Measurements from ENCODE around the gene TPCN1.

Gene TPCN1

DNA sequence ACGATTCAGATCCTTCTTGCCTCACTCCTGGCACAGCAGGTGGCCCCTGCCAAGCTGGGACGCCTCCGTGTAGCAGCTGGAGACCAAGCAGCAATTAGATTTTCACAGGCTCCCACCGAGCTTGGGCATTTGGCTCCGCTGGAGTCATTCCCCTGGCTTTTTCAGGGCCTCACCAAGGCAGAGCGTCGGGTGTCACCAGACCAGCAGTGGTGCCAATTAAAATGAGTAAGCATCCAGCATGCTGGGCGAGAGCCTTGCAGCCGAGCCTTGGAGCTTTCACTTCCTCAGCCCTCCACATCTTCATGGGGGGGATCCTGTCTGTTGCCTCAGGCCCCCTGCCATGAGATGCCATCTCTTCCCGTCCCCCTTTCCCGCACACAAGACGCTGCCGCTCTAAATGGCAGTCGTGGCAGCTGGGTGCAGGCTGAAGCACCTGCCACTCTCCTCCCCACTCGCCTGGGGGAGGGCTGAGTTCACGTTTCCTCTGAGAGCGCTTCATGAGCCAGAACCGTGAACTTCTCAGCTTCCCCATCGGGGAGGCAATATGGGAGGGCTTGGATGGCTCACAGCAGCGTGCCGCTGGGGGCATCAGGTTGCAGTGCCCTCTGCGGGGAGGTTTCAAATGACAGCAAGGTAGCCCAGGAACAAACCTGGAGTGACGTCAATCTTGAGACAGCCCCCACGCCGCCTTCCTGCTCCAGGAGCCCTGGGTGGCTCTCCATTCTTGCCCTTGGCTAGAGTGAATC, 11.7 kb downstream of the TPCN1 start:
- peak; percentile 13 to 53 (median 37) for DNase-seq
- Histone ChIP-seq H3K9me3 (ENCODE audit: control insufficient read depth, low read length) (no peaks in the 10 kb centered on the region), H3K27me3 (replicated peaks; ENCODE audit: control insufficient read depth, insufficient read depth, low read length, poor library complexity, severe bottlenecking) (no peaks in the 10 kb centered on the region), H3K27ac (ENCODE audit: insufficient read depth, low read length, poor library complexity, severe bottlenecking) (peak overlapping the region; percentile 21), H3K4me3 (ENCODE audit: insufficient read depth, low read depth, low read length, poor library complexity, severe bottlenecking) (peak overlapping the region; percentile 18), H3K36me3 (ENCODE audit: control insufficient read depth, insufficient read depth, low read length) (peaks cover 21% of the 10 kb centered on the region), H3K4me1 (ENCODE audit: control insufficient read depth, insufficient read depth, low read length, poor library complexity, severe bottlenecking) (peaks cover 36% of the 10 kb centered on the region)

DNA sequence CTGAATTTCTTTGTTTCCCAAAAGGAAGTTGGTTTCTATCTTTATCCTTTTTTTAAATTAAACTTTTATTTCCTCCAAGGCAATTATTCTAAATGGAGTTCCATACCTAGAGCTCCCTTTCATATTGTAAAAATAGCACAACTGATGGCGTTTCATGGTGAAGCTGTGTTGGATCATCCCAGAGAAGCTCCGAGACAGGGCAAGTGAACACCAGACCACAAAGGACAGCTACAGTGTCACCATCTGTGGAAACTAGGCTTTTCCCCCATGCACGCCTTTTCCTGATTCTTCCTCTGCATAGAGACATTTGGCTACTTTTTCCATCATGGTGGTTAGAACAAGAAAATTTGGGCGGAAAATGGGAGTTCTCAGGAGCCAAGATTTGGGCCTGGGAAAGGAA, 12.7 kb downstream of the TPCN1 start:
- no peak for DNase-seq

DNA sequence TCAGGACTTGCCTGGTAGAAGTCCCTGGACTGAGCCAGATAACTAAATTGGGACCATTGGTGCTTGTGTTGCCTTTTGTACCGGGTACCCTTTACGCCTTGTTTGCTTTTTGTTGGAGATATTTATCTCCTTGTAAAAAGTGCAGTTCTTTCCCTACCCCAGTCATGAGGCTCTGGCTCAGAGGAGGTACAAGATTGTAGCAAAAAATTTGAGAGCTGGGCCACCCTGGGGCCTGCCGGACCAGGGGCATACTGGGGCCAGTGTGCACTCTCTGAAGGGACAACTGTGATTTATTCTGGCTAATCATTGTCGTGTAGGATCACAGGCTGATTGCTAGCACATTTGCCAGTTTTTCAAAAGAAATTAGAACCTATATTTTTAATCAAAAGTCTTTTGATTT, 13.2 kb downstream of the TPCN1 start:
- DNase-seq, result no peak
- H3K9me3 ChIP-seq (ENCODE audit: control insufficient read depth, low read length), result no peaks in the 10 kb centered on the region
- no peak overlapping the region for H3K27ac ChIP-seq (ENCODE audit: insufficient read depth, low read length, poor library complexity, severe bottlenecking)
- H3K27me3 ChIP-seq (replicated peaks; ENCODE audit: control insufficient read depth, insufficient read depth, low read length, poor library complexity, severe bottlenecking), result no peaks in the 10 kb centered on the region
- peaks cover 21% of the 10 kb centered on the region for H3K36me3 ChIP-seq (ENCODE audit: control insufficient read depth, insufficient read depth, low read length)
- H3K4me3 ChIP-seq (ENCODE audit: insufficient read depth, low read depth, low read length, poor library complexity, severe bottlenecking), result no peak overlapping the region
- peaks cover 27% of the 10 kb centered on the region for H3K4me1 ChIP-seq (ENCODE audit: control insufficient read depth, insufficient read depth, low read length, poor library complexity, severe bottlenecking)

More for the DNA sequence above, 12.7 kb downstream of the TPCN1 start:
- no peaks in the 10 kb centered on the region for H3K9me3 ChIP-seq (ENCODE audit: control insufficient read depth, low read length)
- H3K27ac ChIP-seq (ENCODE audit: insufficient read depth, low read length, poor library complexity, severe bottlenecking), result no peak overlapping the region
- no peaks in the 10 kb centered on the region for H3K27me3 ChIP-seq (replicated peaks; ENCODE audit: control insufficient read depth, insufficient read depth, low read length, poor library complexity, severe bottlenecking)
- peaks cover 31% of the 10 kb centered on the region for H3K4me1 ChIP-seq (ENCODE audit: control insufficient read depth, insufficient read depth, low read length, poor library complexity, severe bottlenecking)
- peaks cover 21% of the 10 kb centered on the region for H3K36me3 ChIP-seq (ENCODE audit: control insufficient read depth, insufficient read depth, low read length)
- H3K4me3 ChIP-seq (ENCODE audit: insufficient read depth, low read depth, low read length, poor library complexity, severe bottlenecking), result no peak overlapping the region

DNA sequence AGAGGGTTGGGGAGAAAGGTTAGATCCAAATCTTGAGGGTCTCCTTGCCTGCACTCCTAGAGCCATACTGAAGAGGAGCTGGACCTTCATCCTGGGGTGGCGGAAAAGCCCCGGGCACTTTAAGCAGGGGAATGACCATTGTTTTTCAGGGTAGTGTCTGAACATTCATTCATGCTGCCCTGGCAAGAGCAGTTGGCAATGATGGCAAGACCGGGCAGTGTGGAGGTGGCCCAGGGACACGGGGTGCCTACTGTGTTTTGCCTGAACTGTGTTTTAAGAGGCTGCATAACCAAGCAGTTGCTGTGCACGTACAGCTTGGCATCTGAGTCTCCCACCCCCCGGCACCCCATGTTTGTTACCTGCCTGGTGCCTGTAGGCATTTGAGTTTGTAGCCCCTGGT, 14.7 kb downstream of the TPCN1 start:
- no peaks in the 10 kb centered on the region for H3K27me3 ChIP-seq (replicated peaks; ENCODE audit: control insufficient read depth, insufficient read depth, low read length, poor library complexity, severe bottlenecking)
- no peaks in the 10 kb centered on the region for H3K9me3 ChIP-seq (ENCODE audit: control insufficient read depth, low read length)
- peaks cover 16% of the 10 kb centered on the region for H3K4me1 ChIP-seq (ENCODE audit: control insufficient read depth, insufficient read depth, low read length, poor library complexity, severe bottlenecking)
- no peak overlapping the region for H3K27ac ChIP-seq (ENCODE audit: insufficient read depth, low read length, poor library complexity, severe bottlenecking)
- peaks cover 26% of the 10 kb centered on the region for H3K36me3 ChIP-seq (ENCODE audit: control insufficient read depth, insufficient read depth, low read length)
- DNase-seq, result no peak
- H3K4me3 ChIP-seq (ENCODE audit: insufficient read depth, low read depth, low read length, poor library complexity, severe bottlenecking), result no peak overlapping the region

DNA sequence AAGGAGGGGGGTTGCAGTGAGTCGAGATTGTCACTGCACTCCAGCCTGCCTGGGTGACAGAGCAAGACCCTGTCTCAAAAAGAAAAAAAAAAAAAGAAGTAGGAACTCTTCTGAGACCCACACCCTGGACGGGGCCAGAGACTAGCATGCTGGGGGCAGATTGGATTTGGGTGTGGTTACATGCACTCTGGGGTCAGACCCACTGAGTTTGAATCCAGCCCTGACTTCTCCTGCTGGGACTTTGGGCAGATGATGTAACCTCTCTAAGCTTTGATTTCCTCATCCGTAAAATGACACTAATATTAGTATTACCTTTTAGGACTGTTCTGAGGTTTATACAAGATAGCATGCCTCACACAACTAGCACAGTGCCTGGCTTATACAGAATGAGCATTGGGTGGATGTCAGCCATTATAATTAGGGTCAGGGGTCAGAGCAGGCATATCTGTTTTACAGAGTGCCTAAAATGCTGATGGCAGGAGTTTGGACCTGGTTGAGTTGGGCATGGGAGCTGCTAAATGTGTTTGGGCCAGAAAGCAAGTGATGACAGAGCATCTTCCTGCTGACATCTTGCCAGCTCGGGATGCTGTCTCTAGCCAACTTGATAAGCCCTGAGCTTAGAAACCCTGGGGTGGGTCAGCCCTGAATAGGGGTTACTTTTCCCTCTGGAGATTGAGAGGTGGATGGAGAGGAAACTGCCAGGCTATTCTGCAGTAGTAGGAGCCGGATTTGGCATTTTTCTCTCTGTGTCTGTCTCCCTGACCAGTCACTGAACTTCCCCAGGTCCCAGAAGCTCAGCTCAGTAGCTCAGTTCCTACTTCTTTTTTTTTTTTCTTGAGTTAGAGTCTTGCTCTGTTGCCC, 15.5 kb downstream of the TPCN1 start:
- Histone ChIP-seq H3K27me3 (replicated peaks; ENCODE audit: control insufficient read depth, insufficient read depth, low read length, poor library complexity, severe bottlenecking) (no peaks in the 10 kb centered on the region), H3K27ac (ENCODE audit: insufficient read depth, low read length, poor library complexity, severe bottlenecking) (no peak overlapping the region)

DNA sequence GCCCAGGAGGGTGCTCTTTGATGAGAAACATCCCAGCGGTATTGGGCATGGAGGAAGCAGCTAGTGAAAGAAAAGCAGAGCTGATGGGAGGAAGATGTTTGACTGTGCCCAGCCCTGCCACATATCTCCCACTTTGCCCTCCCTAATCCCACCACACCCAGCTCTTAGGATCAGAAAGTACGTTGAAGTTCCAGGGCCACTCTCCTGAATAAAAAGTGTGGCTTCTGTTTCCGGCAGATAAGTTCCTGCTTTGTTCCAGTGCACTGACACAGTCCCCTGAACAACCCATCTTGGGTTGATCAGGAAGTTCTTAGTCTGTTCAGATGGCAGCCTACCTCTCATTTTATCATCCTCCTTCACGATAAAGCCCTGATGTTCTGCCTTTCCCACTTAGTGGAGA, 16.5 kb downstream of the TPCN1 start:
- Histone ChIP-seq H3K27ac (ENCODE audit: insufficient read depth, low read length, poor library complexity, severe bottlenecking) (no peak overlapping the region), H3K4me3 (ENCODE audit: insufficient read depth, low read depth, low read length, poor library complexity, severe bottlenecking) (no peak overlapping the region), H3K4me1 (ENCODE audit: control insufficient read depth, insufficient read depth, low read length, poor library complexity, severe bottlenecking) (peaks cover 8% of the 10 kb centered on the region)

More for the DNA sequence above, 15.5 kb downstream of the TPCN1 start:
- Histone ChIP-seq H3K4me1 (ENCODE audit: control insufficient read depth, insufficient read depth, low read length, poor library complexity, severe bottlenecking) (peaks cover 16% of the 10 kb centered on the region), H3K4me3 (ENCODE audit: insufficient read depth, low read depth, low read length, poor library complexity, severe bottlenecking) (no peak overlapping the region), H3K36me3 (ENCODE audit: control insufficient read depth, insufficient read depth, low read length) (peaks cover 23% of the 10 kb centered on the region), H3K9me3 (ENCODE audit: control insufficient read depth, low read length) (no peaks in the 10 kb centered on the region)
- no peak for DNase-seq

GRCh38 chr12:113238309-113238708, 17.0 kb downstream of the TPCN1 start:
- Histone ChIP-seq H3K4me1 (ENCODE audit: control insufficient read depth, insufficient read depth, low read length, poor library complexity, severe bottlenecking) (peaks cover 3% of the 10 kb centered on the region), H3K27ac (ENCODE audit: insufficient read depth, low read length, poor library complexity, severe bottlenecking) (no peak overlapping the region), H3K36me3 (ENCODE audit: control insufficient read depth, insufficient read depth, low read length) (peaks cover 22% of the 10 kb centered on the region), H3K27me3 (replicated peaks; ENCODE audit: control insufficient read depth, insufficient read depth, low read length, poor library complexity, severe bottlenecking) (no peaks in the 10 kb centered on the region), H3K9me3 (ENCODE audit: control insufficient read depth, low read length) (no peaks in the 10 kb centered on the region), H3K4me3 (ENCODE audit: insufficient read depth, low read depth, low read length, poor library complexity, severe bottlenecking) (no peak overlapping the region)
- DNase-seq, result no peak

More for the DNA sequence above, 16.5 kb downstream of the TPCN1 start:
- Histone ChIP-seq H3K36me3 (ENCODE audit: control insufficient read depth, insufficient read depth, low read length) (peaks cover 22% of the 10 kb centered on the region), H3K27me3 (replicated peaks; ENCODE audit: control insufficient read depth, insufficient read depth, low read length, poor library complexity, severe bottlenecking) (no peaks in the 10 kb centered on the region), H3K9me3 (ENCODE audit: control insufficient read depth, low read length) (no peaks in the 10 kb centered on the region)
- no peak for DNase-seq

DNA sequence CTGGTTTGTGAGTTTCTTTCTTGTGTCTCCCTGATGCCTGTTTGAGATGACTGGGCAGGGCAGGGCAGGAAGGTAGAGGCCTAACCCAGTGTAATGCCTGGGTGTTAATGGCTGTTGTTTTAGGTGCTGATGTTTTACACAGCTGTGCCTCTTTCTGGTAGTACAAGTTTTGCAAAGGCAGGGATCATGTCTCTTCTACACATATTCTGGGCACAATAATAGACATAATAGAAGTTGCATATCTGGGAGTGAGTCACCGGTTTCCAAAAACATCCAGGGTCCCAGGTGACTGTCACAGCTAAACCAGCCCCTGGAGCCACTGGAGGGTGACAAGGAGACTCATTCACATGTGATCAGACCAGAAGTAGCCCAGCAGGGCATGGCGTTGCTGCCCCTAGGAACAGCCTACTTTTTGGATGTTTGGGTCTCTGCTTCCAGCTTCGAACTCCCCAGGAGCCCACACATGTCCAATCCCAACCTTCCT, 18.1 kb downstream of the TPCN1 start:
- Histone ChIP-seq H3K27me3 (replicated peaks; ENCODE audit: control insufficient read depth, insufficient read depth, low read length, poor library complexity, severe bottlenecking) (no peaks in the 10 kb centered on the region), H3K9me3 (ENCODE audit: control insufficient read depth, low read length) (no peaks in the 10 kb centered on the region), H3K4me1 (ENCODE audit: control insufficient read depth, insufficient read depth, low read length, poor library complexity, severe bottlenecking) (no peaks in the 10 kb centered on the region), H3K36me3 (ENCODE audit: control insufficient read depth, insufficient read depth, low read length) (peaks cover 22% of the 10 kb centered on the region), H3K4me3 (ENCODE audit: insufficient read depth, low read depth, low read length, poor library complexity, severe bottlenecking) (no peak overlapping the region), H3K27ac (ENCODE audit: insufficient read depth, low read length, poor library complexity, severe bottlenecking) (no peak overlapping the region)
- DNase-seq, result no peak

- DNase-seq, result no peak
- Histone ChIP-seq H3K27ac (ENCODE audit: insufficient read depth, low read length, poor library complexity, severe bottlenecking) (no peak overlapping the region), H3K9me3 (ENCODE audit: control insufficient read depth, low read length) (no peaks in the 10 kb centered on the region), H3K4me1 (ENCODE audit: control insufficient read depth, insufficient read depth, low read length, poor library complexity, severe bottlenecking) (no peaks in the 10 kb centered on the region), H3K27me3 (replicated peaks; ENCODE audit: control insufficient read depth, insufficient read depth, low read length, poor library complexity, severe bottlenecking) (no peaks in the 10 kb centered on the region), H3K4me3 (ENCODE audit: insufficient read depth, low read depth, low read length, poor library complexity, severe bottlenecking) (no peak overlapping the region), H3K36me3 (ENCODE audit: control insufficient read depth, insufficient read depth, low read length) (peaks cover 22% of the 10 kb centered on the region)
These were observed 18.6 kb downstream of the TPCN1 start for GRCh38 chr12:113239811-113240331.

DNA sequence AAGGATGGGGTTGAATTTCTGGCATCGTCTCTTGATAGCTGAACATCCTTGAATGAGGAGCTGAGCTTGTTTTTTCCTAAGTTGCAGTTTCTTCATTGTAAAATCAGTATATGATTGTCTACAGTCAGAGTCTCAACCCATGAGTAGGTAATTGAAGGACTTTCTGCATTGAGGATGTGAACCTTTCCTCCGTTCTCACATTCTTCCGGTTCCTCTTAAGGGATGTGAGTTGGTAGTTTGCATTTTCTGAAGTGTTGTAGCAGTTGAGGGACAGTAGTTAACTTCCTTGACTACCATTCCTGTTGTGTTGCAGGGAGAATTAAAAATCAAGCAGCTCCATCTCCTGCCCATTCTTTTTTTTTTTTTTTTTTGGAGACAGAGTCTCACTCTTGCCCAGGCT, 19.1 kb downstream of the TPCN1 start:
- DNase-seq, result no peak
- Histone ChIP-seq H3K27me3 (replicated peaks; ENCODE audit: control insufficient read depth, insufficient read depth, low read length, poor library complexity, severe bottlenecking) (no peaks in the 10 kb centered on the region), H3K27ac (ENCODE audit: insufficient read depth, low read length, poor library complexity, severe bottlenecking) (no peak overlapping the region), H3K9me3 (ENCODE audit: control insufficient read depth, low read length) (no peaks in the 10 kb centered on the region), H3K4me3 (ENCODE audit: insufficient read depth, low read depth, low read length, poor library complexity, severe bottlenecking) (no peak overlapping the region), H3K4me1 (ENCODE audit: control insufficient read depth, insufficient read depth, low read length, poor library complexity, severe bottlenecking) (no peaks in the 10 kb centered on the region), H3K36me3 (ENCODE audit: control insufficient read depth, insufficient read depth, low read length) (peaks cover 22% of the 10 kb centered on the region)

Measured in effector memory CD4-positive, alpha-beta T cell (primary cell).